HEK293T (cell line): ENCODE measurements around the gene KLHL22.

Source experiments
- BHLHE40 ChIP-seq: fragments of 450-650 bp; IDR thresholded peaks from 2 replicates; pipeline ENCODE4 v1.6.1; 2016; ENCODE audit warnings: mild to moderate bottlenecking, moderate library complexity, borderline replicate concordance
- FOXK2 ChIP-seq: fragments of 450-650 bp; IDR thresholded peaks from 2 replicates; pipeline ENCODE4 v1.6.1; 2016; ENCODE audit warnings: mild to moderate bottlenecking
- SP1 ChIP-seq: fragments of 450-650 bp; IDR thresholded peaks from 2 replicates; pipeline ENCODE4 v1.6.1; 2017
- TF ChIP-seq, protein P1 (sequence below): fragments of 450-650 bp; IDR thresholded peaks from 2 replicates; pipeline ENCODE4 v1.6.1; 2016

DNA sequence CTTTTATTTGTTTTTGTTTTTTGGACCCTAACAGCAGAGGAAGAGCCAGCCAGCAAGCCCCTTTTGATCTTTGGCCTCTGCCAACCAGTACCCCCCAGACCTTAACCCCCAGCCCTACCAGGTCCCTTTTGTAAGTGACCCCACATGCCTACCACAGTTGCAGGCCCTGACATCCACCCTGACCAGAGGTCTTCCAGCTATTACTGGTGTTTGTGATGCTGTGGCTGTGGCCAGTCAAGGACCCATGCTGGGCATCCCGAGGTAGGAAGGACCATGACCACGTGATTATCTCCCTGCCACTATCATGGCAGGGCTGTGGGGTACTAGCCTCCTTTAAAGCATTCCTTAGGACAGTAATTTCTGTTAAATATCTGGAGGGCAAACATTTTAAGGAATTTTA, 20.8 kb upstream of the KLHL22 start:
- TF ChIP-seq BHLHE40 (no peak), SP1 (no peak), FOXK2 (no peak)
- TF ChIP-seq, protein P1, sequence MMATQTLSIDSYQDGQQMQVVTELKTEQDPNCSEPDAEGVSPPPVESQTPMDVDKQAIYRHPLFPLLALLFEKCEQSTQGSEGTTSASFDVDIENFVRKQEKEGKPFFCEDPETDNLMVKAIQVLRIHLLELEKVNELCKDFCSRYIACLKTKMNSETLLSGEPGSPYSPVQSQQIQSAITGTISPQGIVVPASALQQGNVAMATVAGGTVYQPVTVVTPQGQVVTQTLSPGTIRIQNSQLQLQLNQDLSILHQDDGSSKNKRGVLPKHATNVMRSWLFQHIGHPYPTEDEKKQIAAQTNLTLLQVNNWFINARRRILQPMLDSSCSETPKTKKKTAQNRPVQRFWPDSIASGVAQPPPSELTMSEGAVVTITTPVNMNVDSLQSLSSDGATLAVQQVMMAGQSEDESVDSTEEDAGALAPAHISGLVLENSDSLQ: no peak
